MCF 10A (cell line): ENCODE data around the gene MYRIP. TPM values are rescaled to one million over a fixed set of nuclear protein-coding genes. Genes with fewer than 3 reads are reported as not detected.

Experiments
- BruUV-seq: library from RNA; stranded (reverse); fragments of 400-500 nt; replicated peaks from 2 replicates; lab custom pipeline; 2021; lab: Mats Ljungman, UMichigan
- CTCF ChIA-PET: fragments of 300-600 bp; sonication (Branson Sonifier 250); formaldehyde crosslinking; extraction: SDS; loops from one replicate; lab custom pipeline; 2021; ENCODE audit warnings: antibody characterized with exemption, inconsistent platforms; lab: Yijun Ruan, JAX
- POLR2A ChIA-PET: fragments of 300-600, 350-650 bp; sonication (Branson Sonifier 250); formaldehyde crosslinking; extraction: SDS; loops from one replicate; lab custom pipeline; 2020; ENCODE audit warnings: antibody characterized with exemption, inconsistent platforms; lab: Yijun Ruan, JAX
- DNase-seq: peaks from one replicate; pipeline ENCODE4 v3.0.0-alpha.2; 2018; ENCODE audit not compliant: unreplicated experiment
- H3K27ac Mint-ChIP-seq: one replicate; pipeline ENCODE4 v1.8.0; 2022; ENCODE audit warnings: mild to moderate bottlenecking, low read depth, mixed read lengths; ENCODE audit not compliant: unreplicated experiment
- H3K27me3 Mint-ChIP-seq: one replicate; pipeline ENCODE4 v1.8.0; 2022; ENCODE audit warnings: mixed read lengths; ENCODE audit not compliant: insufficient read depth, unreplicated experiment
- H3K36me3 Mint-ChIP-seq: one replicate; pipeline ENCODE4 v1.8.0; 2022; ENCODE audit warnings: mild to moderate bottlenecking, moderate library complexity, mixed read lengths; ENCODE audit not compliant: insufficient read depth, unreplicated experiment
- H3K4me1 Mint-ChIP-seq: one replicate; pipeline ENCODE4 v1.8.0; 2022; ENCODE audit warnings: mixed read lengths; ENCODE audit not compliant: insufficient read depth, unreplicated experiment
- H3K4me3 Mint-ChIP-seq: one replicate; pipeline ENCODE4 v1.8.0; 2022; ENCODE audit warnings: mild to moderate bottlenecking, moderate library complexity, mixed read lengths; ENCODE audit not compliant: unreplicated experiment
- H3K9me3 Mint-ChIP-seq: one replicate; pipeline ENCODE4 v1.8.0; 2022; ENCODE audit warnings: mixed read lengths; ENCODE audit not compliant: unreplicated experiment
- intact Hi-C: fragments of 100-400 bp; cut with micrococcal nuclease; formaldehyde crosslinking; loops from 2 replicates; pipeline ENCODE4 v1.14.1; 2022
- total RNA-seq: library from RNA; stranded (reverse); gene quantifications from 2 replicates; pipeline ENCODE4 v1.2.3, GENCODE V29; 2022
- TF ChIP-seq, protein P1 (sequence below): fragments of 200-600 bp; IDR thresholded peaks from one replicate; pipeline ENCODE4 v1.8.0; 2022; ENCODE audit warnings: antibody characterized with exemption, mild to moderate bottlenecking; ENCODE audit not compliant: unreplicated experiment

The MYRIP gene
- total RNA-seq, 1 experiment from 2014 or later: 0.19 TPM

GRCh38 chr3:40237889-40238571, 428.6 kb downstream of the MYRIP start:
- no peaks in the 10 kb centered on the region for H3K9me3 Mint-ChIP-seq
- no peaks in the 10 kb centered on the region for H3K27me3 Mint-ChIP-seq
- H3K4me3 Mint-ChIP-seq: no peak overlapping the region
- no peaks in the 10 kb centered on the region for H3K4me1 Mint-ChIP-seq
- TF ChIP-seq, protein P1, sequence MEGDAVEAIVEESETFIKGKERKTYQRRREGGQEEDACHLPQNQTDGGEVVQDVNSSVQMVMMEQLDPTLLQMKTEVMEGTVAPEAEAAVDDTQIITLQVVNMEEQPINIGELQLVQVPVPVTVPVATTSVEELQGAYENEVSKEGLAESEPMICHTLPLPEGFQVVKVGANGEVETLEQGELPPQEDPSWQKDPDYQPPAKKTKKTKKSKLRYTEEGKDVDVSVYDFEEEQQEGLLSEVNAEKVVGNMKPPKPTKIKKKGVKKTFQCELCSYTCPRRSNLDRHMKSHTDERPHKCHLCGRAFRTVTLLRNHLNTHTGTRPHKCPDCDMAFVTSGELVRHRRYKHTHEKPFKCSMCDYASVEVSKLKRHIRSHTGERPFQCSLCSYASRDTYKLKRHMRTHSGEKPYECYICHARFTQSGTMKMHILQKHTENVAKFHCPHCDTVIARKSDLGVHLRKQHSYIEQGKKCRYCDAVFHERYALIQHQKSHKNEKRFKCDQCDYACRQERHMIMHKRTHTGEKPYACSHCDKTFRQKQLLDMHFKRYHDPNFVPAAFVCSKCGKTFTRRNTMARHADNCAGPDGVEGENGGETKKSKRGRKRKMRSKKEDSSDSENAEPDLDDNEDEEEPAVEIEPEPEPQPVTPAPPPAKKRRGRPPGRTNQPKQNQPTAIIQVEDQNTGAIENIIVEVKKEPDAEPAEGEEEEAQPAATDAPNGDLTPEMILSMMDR: no peak
- POLR2A ChIA-PET: no interaction called here
- no peak overlapping the region for H3K27ac Mint-ChIP-seq
- intact Hi-C loops: no loop called here
- peak; percentile 4 for DNase-seq
- BruUV-seq: no TSS peak
- H3K36me3 Mint-ChIP-seq: no peaks in the 10 kb centered on the region
- CTCF ChIA-PET: interaction anchor here (0.6 kb wide), 2 partner anchors 29 to 966 kb away, joined by 4 to 5 read pairs; no protein-coding TSS in a partner anchor

DNA sequence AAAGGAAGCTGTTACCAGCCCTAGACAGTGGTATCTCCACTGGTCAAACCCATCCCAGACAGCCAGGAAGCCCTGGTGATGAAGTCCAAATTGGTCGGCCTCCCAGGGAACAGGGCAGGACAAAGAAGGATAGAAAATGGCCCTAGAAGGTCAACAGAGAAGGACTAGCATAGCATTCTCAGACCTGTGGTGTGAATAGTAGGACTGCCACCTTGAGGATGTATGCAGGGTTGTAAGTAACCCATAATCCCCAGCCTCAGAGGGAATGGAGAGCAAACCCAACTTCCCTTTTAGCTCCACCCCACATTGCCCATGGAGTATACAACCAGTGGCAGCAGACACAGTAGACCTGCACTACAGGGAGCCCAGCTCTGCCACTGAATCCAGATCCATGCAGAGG, 431.5 kb downstream of the MYRIP start:
- no TSS peak for BruUV-seq

GRCh38 chr3:40242216-40242615, 432.8 kb downstream of the MYRIP start:
- Mint-ChIP-seq H3K27ac (no peak overlapping the region), H3K4me1 (no peaks in the 10 kb centered on the region), H3K9me3 (no peaks in the 10 kb centered on the region), H3K36me3 (no peaks in the 10 kb centered on the region), H3K27me3 (no peaks in the 10 kb centered on the region), H3K4me3 (no peak overlapping the region)
- no peak for DNase-seq
- POLR2A ChIA-PET: interaction anchor here (0.7 kb wide), 1 partner anchor 603 kb away, joined by 5 read pairs; no protein-coding TSS in a partner anchor
- intact Hi-C loops: no loop called here
- BruUV-seq: no TSS peak
- CTCF ChIA-PET: interaction anchor here (0.6 to 1.5 kb wide), 3 partner anchors 12 to 72 kb away, joined by 4 read pairs; no protein-coding TSS in a partner anchor
- TF ChIP-seq, protein P1: no peak

More for the DNA sequence above, 431.5 kb downstream of the MYRIP start:
- ChIA-PET POLR2A (no interaction called here), CTCF (interaction anchor here (0.7 to 1.5 kb wide), 2 partner anchors 10 to 12 kb away, joined by 3 to 4 read pairs; no protein-coding TSS in a partner anchor)
- H3K4me3 Mint-ChIP-seq: no peak overlapping the region
- no peaks in the 10 kb centered on the region for H3K9me3 Mint-ChIP-seq
- TF ChIP-seq, protein P1: no peak
- no peaks in the 10 kb centered on the region for H3K27me3 Mint-ChIP-seq
- intact Hi-C loops: no loop called here
- no peak overlapping the region for H3K27ac Mint-ChIP-seq
- no peak for DNase-seq
- H3K4me1 Mint-ChIP-seq: no peaks in the 10 kb centered on the region
- H3K36me3 Mint-ChIP-seq: no peaks in the 10 kb centered on the region

- no peaks in the 10 kb centered on the region for H3K9me3 Mint-ChIP-seq
- no peaks in the 10 kb centered on the region for H3K27me3 Mint-ChIP-seq
- ChIA-PET POLR2A (interaction anchor here (0.7 to 1.5 kb wide), 2 partner anchors 67 to 603 kb away, joined by 5 read pairs; partner anchors contain the start of gene EIF1B), CTCF (interaction anchor here (0.6 to 1.3 kb wide), 2 partner anchors 67 to 72 kb away, joined by 4 read pairs; no protein-coding TSS in a partner anchor)
- TF ChIP-seq, protein P1: no peak
- H3K27ac Mint-ChIP-seq: no peak overlapping the region
- H3K36me3 Mint-ChIP-seq: no peaks in the 10 kb centered on the region
- H3K4me1 Mint-ChIP-seq: no peaks in the 10 kb centered on the region
- BruUV-seq: no TSS peak
- DNase-seq: no peak
- no peak overlapping the region for H3K4me3 Mint-ChIP-seq
- intact Hi-C loops: no loop called here
Observed at GRCh38 chr3:40242638-40243037, 433.2 kb downstream of the MYRIP start.
